ENCODE data around the gene NFKBIE.

Gene NFKBIE

GRCh38 chr6:44297063-44298038 is 32.0 kb upstream of the NFKBIE start:
- peak; percentile 16 for DNase-seq

- DNase-seq = no peak
Measured at GRCh38 chr6:44294832-44295791, 29.8 kb upstream of the NFKBIE start.

GRCh38 chr6:44292661-44293365 is 27.5 kb upstream of the NFKBIE start:
- no peak for DNase-seq

GRCh38 chr6:44291841-44292240 is 26.5 kb upstream of the NFKBIE start:
- no peak for DNase-seq

GRCh38 chr6:44289726-44290260 is 24.4 kb upstream of the NFKBIE start:
- DNase-seq = no peak

- no peak for DNase-seq
Measured at GRCh38 chr6:44286747-44287146, 21.4 kb upstream of the NFKBIE start.

- no peak for DNase-seq
Measured at GRCh38 chr6:44286285-44286565, 20.9 kb upstream of the NFKBIE start.

GRCh38 chr6:44285552-44286284 is 20.4 kb upstream of the NFKBIE start:
- peak; percentile 38 for DNase-seq

GRCh38 chr6:44284867-44285266 is 19.5 kb upstream of the NFKBIE start:
- DNase-seq = no peak

- no peak for DNase-seq
Measured at GRCh38 chr6:44284121-44284520, 18.8 kb upstream of the NFKBIE start.

GRCh38 chr6:44278774-44279697 is 13.7 kb upstream of the NFKBIE start:
- DNase-seq = no peak

GRCh38 chr6:44278315-44278714 is 13.0 kb upstream of the NFKBIE start:
- no peak for DNase-seq

- no peak for DNase-seq
Measured at GRCh38 chr6:44277763-44278162, 12.4 kb upstream of the NFKBIE start.

GRCh38 chr6:44276667-44277640 is 11.6 kb upstream of the NFKBIE start:
- DNase-seq = no peak

GRCh38 chr6:44275749-44276648 is 10.6 kb upstream of the NFKBIE start:
- peak; percentile 30 for DNase-seq

GRCh38 chr6:44275271-44275748 is 10.0 kb upstream of the NFKBIE start:
- no peak for DNase-seq

GRCh38 chr6:44273617-44274016 is 8.3 kb upstream of the NFKBIE start:
- DNase-seq = no peak

- no peak for DNase-seq
Measured at GRCh38 chr6:44272999-44273566, 7.7 kb upstream of the NFKBIE start.
